Astrocyte (in vitro differentiated cells and primary cell): ENCODE measurements around the gene RPE65. TPM values are rescaled to one million over a fixed set of nuclear protein-coding genes. Genes with fewer than 3 reads are reported as not detected.

Source experiments
- DNase-seq: peaks from one replicate; pipeline ENCODE4 v3.0.0-alpha.2; 2010; ENCODE audit warnings: low read depth
- FAIRE-seq: peaks from 2 replicates; lab custom pipeline; 2011; peaks lifted over from hg19 to GRCh38; lab: Jason Lieb, UNC
- H2AFZ ChIP-seq: 2 replicates; pipeline ENCODE4 v1.6.0; 2012; ENCODE audit warnings: low read depth, low read length, inconsistent platforms
- H3K27ac ChIP-seq: 2 replicates; pipeline ENCODE4 v1.5.1; 2011; ENCODE audit warnings: low read depth, low read length, inconsistent platforms
- H3K27me3 ChIP-seq: 2 replicates; pipeline ENCODE4 v1.6.0; 2011; ENCODE audit warnings: low read length, inconsistent platforms; ENCODE audit not compliant: insufficient read depth
- H3K36me3 ChIP-seq: 2 replicates; pipeline ENCODE4 v1.5.1; 2011; ENCODE audit warnings: low read length, inconsistent platforms; ENCODE audit not compliant: insufficient read depth
- H3K4me1 ChIP-seq: 2 replicates; pipeline ENCODE4 v1.5.1; 2011; ENCODE audit warnings: low read length, inconsistent platforms; ENCODE audit not compliant: insufficient read depth
- H3K4me2 ChIP-seq: 2 replicates; pipeline ENCODE4 v1.6.0; 2012; ENCODE audit warnings: low read length, inconsistent platforms
- H3K4me3 ChIP-seq: 2 replicates; pipeline ENCODE4 v1.5.1; 2011; ENCODE audit warnings: low read depth, mild to moderate bottlenecking, low read length, inconsistent platforms; ENCODE audit not compliant: insufficient read depth
- H3K79me2 ChIP-seq: 2 replicates; pipeline ENCODE4 v1.6.0; 2012; ENCODE audit warnings: mild to moderate bottlenecking, low read length, inconsistent platforms; ENCODE audit not compliant: insufficient read depth
- H3K9ac ChIP-seq: 2 replicates; pipeline ENCODE4 v1.6.0; 2012; ENCODE audit warnings: mild to moderate bottlenecking, low read length, inconsistent platforms
- H3K9me3 ChIP-seq: 2 replicates; pipeline ENCODE4 v1.5.1; 2012; ENCODE audit warnings: low read depth, mild to moderate bottlenecking, low read length, inconsistent platforms; ENCODE audit not compliant: insufficient read depth
- H4K20me1 ChIP-seq: 2 replicates; pipeline ENCODE4 v1.6.0; 2012; ENCODE audit warnings: low read length, inconsistent platforms; ENCODE audit not compliant: insufficient read depth
- H3K27ac Mint-ChIP-seq: one replicate; pipeline ENCODE4 v1.8.0; 2021; ENCODE audit warnings: mild to moderate bottlenecking, mixed read lengths; ENCODE audit not compliant: unreplicated experiment
- H3K27me3 Mint-ChIP-seq: one replicate; pipeline ENCODE4 v1.8.0; 2021; ENCODE audit warnings: low read depth, mixed read lengths; ENCODE audit not compliant: unreplicated experiment
- H3K36me3 Mint-ChIP-seq: one replicate; pipeline ENCODE4 v1.8.0; 2021; ENCODE audit warnings: low read depth, mixed read lengths; ENCODE audit not compliant: unreplicated experiment
- H3K4me1 Mint-ChIP-seq: one replicate; pipeline ENCODE4 v1.8.0; 2021; ENCODE audit warnings: low read depth, mixed read lengths; ENCODE audit not compliant: unreplicated experiment
- H3K4me3 Mint-ChIP-seq: one replicate; pipeline ENCODE4 v1.8.0; 2021; ENCODE audit warnings: mild to moderate bottlenecking, moderate library complexity, mixed read lengths; ENCODE audit not compliant: unreplicated experiment
- H3K9me3 Mint-ChIP-seq: one replicate; pipeline ENCODE4 v1.8.0; 2021; ENCODE audit warnings: mild to moderate bottlenecking, mixed read lengths; ENCODE audit not compliant: unreplicated experiment
- CTCF ChIP-seq: IDR thresholded peaks from 2 replicates; pipeline ENCODE4 v1.5.1; 2011; ENCODE audit warnings: low read depth, mild to moderate bottlenecking, inconsistent platforms, low read length, moderate library complexity; ENCODE audit not compliant: insufficient read depth
- EZH2 ChIP-seq: IDR thresholded peaks from 2 replicates; pipeline ENCODE4 v1.6.1; 2012; ENCODE audit warnings: mild to moderate bottlenecking, low read length, inconsistent platforms; ENCODE audit not compliant: insufficient read depth
- total RNA-seq: library from RNA; stranded (reverse); gene quantifications from 2 replicates; pipeline ENCODE4 v1.2.1, GENCODE V29; 2021

Gene RPE65
- total RNA-seq, 1 donor from 2014 or later: 0.27 TPM

- H3K27ac ChIP-seq: no peak overlapping the region
- no peak overlapping the region for H2AFZ ChIP-seq
- no peaks in the 10 kb centered on the region for H3K36me3 ChIP-seq
- Mint-ChIP-seq H3K4me3 (no peak overlapping the region), H3K27me3 (no peaks in the 10 kb centered on the region), H3K36me3 (no peaks in the 10 kb centered on the region), H3K9me3 (peaks cover 4% of the 10 kb centered on the region), H3K27ac (no peak overlapping the region), H3K4me1 (no peaks in the 10 kb centered on the region)
- H3K9ac ChIP-seq: no peak overlapping the region
- no peaks in the 10 kb centered on the region for H3K4me1 ChIP-seq
- no peaks in the 10 kb centered on the region for H4K20me1 ChIP-seq
- H3K9me3 ChIP-seq: no peaks in the 10 kb centered on the region
- H3K79me2 ChIP-seq: no peaks in the 10 kb centered on the region
- no peak for DNase-seq
- FAIRE-seq: no peak
- no peak for TF ChIP-seq EZH2
- no peak for TF ChIP-seq CTCF
- no peak overlapping the region for H3K4me2 ChIP-seq
- no peak overlapping the region for H3K4me3 ChIP-seq
- H3K27me3 ChIP-seq: no peaks in the 10 kb centered on the region
Measured at GRCh38 chr1:68460935-68461334, 11.2 kb upstream of the RPE65 start.

- no peaks in the 10 kb centered on the region for H3K36me3 ChIP-seq
- no peaks in the 10 kb centered on the region for H3K4me1 ChIP-seq
- no peak overlapping the region for H3K9ac ChIP-seq
- no peaks in the 10 kb centered on the region for H3K9me3 ChIP-seq
- no peak overlapping the region for H3K4me3 ChIP-seq
- H3K4me2 ChIP-seq: no peak overlapping the region
- DNase-seq (peak; percentile 28), FAIRE-seq (no peak)
- Mint-ChIP-seq H3K4me3 (no peak overlapping the region), H3K36me3 (no peaks in the 10 kb centered on the region), H3K9me3 (peaks cover 6% of the 10 kb centered on the region), H3K27me3 (no peaks in the 10 kb centered on the region), H3K27ac (no peak overlapping the region), H3K4me1 (no peaks in the 10 kb centered on the region)
- H3K27me3 ChIP-seq: no peaks in the 10 kb centered on the region
- no peaks in the 10 kb centered on the region for H3K79me2 ChIP-seq
- no peak for TF ChIP-seq CTCF
- TF ChIP-seq EZH2: no peak
- no peaks in the 10 kb centered on the region for H4K20me1 ChIP-seq
- no peak overlapping the region for H2AFZ ChIP-seq
- H3K27ac ChIP-seq: no peak overlapping the region
Measured at GRCh38 chr1:68459796-68460195, 10.0 kb upstream of the RPE65 start.

- H3K4me2 ChIP-seq: no peak overlapping the region
- no peaks in the 10 kb centered on the region for H3K9me3 ChIP-seq
- H3K27ac Mint-ChIP-seq: no peak overlapping the region
- H3K4me1 Mint-ChIP-seq: no peaks in the 10 kb centered on the region
- H4K20me1 ChIP-seq: no peaks in the 10 kb centered on the region
- no peak overlapping the region for H2AFZ ChIP-seq
- no peak overlapping the region for H3K4me3 Mint-ChIP-seq
- TF ChIP-seq EZH2: no peak
- no peak for TF ChIP-seq CTCF
- no peaks in the 10 kb centered on the region for H3K36me3 ChIP-seq
- no peak overlapping the region for H3K9ac ChIP-seq
- no peak overlapping the region for H3K27ac ChIP-seq
- no peaks in the 10 kb centered on the region for H3K4me1 ChIP-seq
- DNase-seq (no peak), FAIRE-seq (no peak)
- peaks cover 7% of the 10 kb centered on the region for H3K9me3 Mint-ChIP-seq
- no peaks in the 10 kb centered on the region for H3K79me2 ChIP-seq
- no peak overlapping the region for H3K4me3 ChIP-seq
- H3K27me3 ChIP-seq: no peaks in the 10 kb centered on the region
- no peaks in the 10 kb centered on the region for H3K36me3 Mint-ChIP-seq
- no peaks in the 10 kb centered on the region for H3K27me3 Mint-ChIP-seq
Measured at GRCh38 chr1:68459091-68459490, 9.3 kb upstream of the RPE65 start.
